ENCODE results near the gene LGR5. TPM values are rescaled to one million over a fixed set of nuclear protein-coding genes. Genes with fewer than 3 reads are reported as not detected.
"Not testable (repeated sequence)": the region's sequence is repeated elsewhere in the genome, so short reads cannot be mapped to it uniquely, and the experiment has no call there.

LGR5 gene
- total RNA-seq, 4 donors from 2014 or later: 0.21 TPM; not detected in 3

- peaks cover 0 to 12% (median 0%) of the 10 kb centered on the region in 4 donors for H3K27me3 ChIP-seq
- no peak overlapping the region for H3K27ac ChIP-seq
- no peaks in the 10 kb centered on the region for H3K9me3 ChIP-seq
- intact Hi-C loops (cut with DNase I): no loop called here
- no peaks in the 10 kb centered on the region for H3K36me3 ChIP-seq
- H3K4me1 ChIP-seq: no peaks in the 10 kb centered on the region
- WGBS, 2 donors: 44 to 78% methylated on average over 1 of the region's 1 CpG
- no peak overlapping the region for H3K4me3 ChIP-seq
- no peak for DNase-seq
- TF ChIP-seq POLR2A (IDR thresholded peaks at IDR 0.05) (no peak), CTCF (IDR thresholded peaks at IDR 0.05) (no peak)
Measured at GRCh38 chr12:71555191-71555590, 115.6 kb downstream of the LGR5 start.

GRCh38 chr12:71555789-71556188 lies 116.2 kb downstream of the LGR5 start:
- H3K9me3 ChIP-seq; intact Hi-C loops (cut with DNase I); H3K27ac ChIP-seq; H3K36me3 ChIP-seq; H3K4me1 ChIP-seq; H3K4me3 ChIP-seq; DNase-seq: not testable (repeated sequence)
- H3K27me3 ChIP-seq: peaks cover 0 to 12% (median 0%) of the 10 kb centered on the region in 4 donors
- WGBS, 2 donors: 93 to 94% methylated on average over 1 of the region's 1 CpG

- Histone ChIP-seq H3K4me1 (no peaks in the 10 kb centered on the region), H3K9me3 (no peaks in the 10 kb centered on the region), H3K27me3 (peaks cover 0 to 12% (median 0%) of the 10 kb centered on the region in 4 donors), H3K27ac (no peak overlapping the region), H3K4me3 (no peak overlapping the region), H3K36me3 (no peaks in the 10 kb centered on the region)
- intact Hi-C loops (cut with DNase I): no loop called here
- DNase-seq: no peak
- TF ChIP-seq CTCF (IDR thresholded peaks at IDR 0.05): no peak
- TF ChIP-seq POLR2A (IDR thresholded peaks at IDR 0.05): no peak
Measured at GRCh38 chr12:71556448-71556847, 116.8 kb downstream of the LGR5 start.

GRCh38 chr12:71556875-71557274 lies 117.3 kb downstream of the LGR5 start:
- 55 to 56% methylated on average over 4 of the region's 4 CpGs for WGBS, 2 donors
- intact Hi-C loops (cut with DNase I): no loop called here

GRCh38 chr12:71558445-71558844 lies 118.8 kb downstream of the LGR5 start:
- Histone ChIP-seq H3K4me1 (no peaks in the 10 kb centered on the region), H3K27me3 (peaks cover 0 to 12% (median 0%) of the 10 kb centered on the region in 4 donors), H3K4me3 (no peak overlapping the region), H3K36me3 (no peaks in the 10 kb centered on the region), H3K27ac (no peak overlapping the region), H3K9me3 (no peaks in the 10 kb centered on the region)
- DNase-seq: no peak
- WGBS, 2 donors: 69 to 85% methylated on average over 3 of the region's 3 CpGs
- TF ChIP-seq POLR2A (IDR thresholded peaks at IDR 0.05) (no peak), CTCF (IDR thresholded peaks at IDR 0.05) (no peak)
- intact Hi-C loops (cut with DNase I): no loop called here

More at GRCh38 chr12:71556875-71557274, 117.3 kb downstream of the LGR5 start:
- no peaks in the 10 kb centered on the region for H3K36me3 ChIP-seq
- no peak for DNase-seq
- TF ChIP-seq CTCF (IDR thresholded peaks at IDR 0.05) (no peak), POLR2A (IDR thresholded peaks at IDR 0.05) (no peak)
- no peaks in the 10 kb centered on the region for H3K4me1 ChIP-seq
- H3K27ac ChIP-seq: no peak overlapping the region
- no peaks in the 10 kb centered on the region for H3K9me3 ChIP-seq
- peaks cover 0 to 12% (median 0%) of the 10 kb centered on the region in 4 donors for H3K27me3 ChIP-seq
- no peak overlapping the region for H3K4me3 ChIP-seq

All from esophagus squamous epithelium (tissue), 5 donors.